Peyer's patch (tissue), 4 donors: ENCODE measurements around the gene ZMIZ1.

Source experiments
- CTCF ChIP-seq, 6 experiments: fragments of 450-650 bp in 4 of 6; fragments of 200-600 bp in 2 of 6; sonication (generic) in 1 of 6; IDR thresholded peaks; one replicate each; pipeline ENCODE4 v1.5.1; 2017 to 2019; ENCODE audit warnings: antibody characterized with exemption in 6 of 6, mild to moderate bottlenecking in 3 of 6, moderate library complexity in 1 of 6
- POLR2A ChIP-seq, 2 donors: fragments of 450-650 bp; IDR thresholded peaks; one replicate each; pipeline ENCODE4 v1.5.1; 2017; ENCODE audit warnings: antibody characterized with exemption in 2 of 2, mild to moderate bottlenecking in 2 of 2, moderate library complexity in 2 of 2

- TF ChIP-seq CTCF (IDR thresholded peaks at IDR 0.05) (no peak), POLR2A (IDR thresholded peaks at IDR 0.05) (no peak)
Measured at GRCh38 chr10:79044036-79044632, 24.6 kb upstream of the ZMIZ1 start.
